Measurements from ENCODE around the gene RASAL2. TPM values are rescaled to one million over a fixed set of nuclear protein-coding genes. Genes with fewer than 3 reads are reported as not detected.

The RASAL2 gene
- total and polyA plus RNA-seq, 2 of the 4 experiments (the other 2 are of a cell fraction): 13.1 to 20.6 TPM

- Histone ChIP-seq H3K27me3 (ENCODE audit: control insufficient read depth, insufficient read depth, low read length) (no peaks in the 10 kb centered on the region), H2BK5ac (ENCODE audit: low read depth, low read length, poor library complexity, severe bottlenecking) (no peak overlapping the region), H4K20me1 (ENCODE audit: insufficient read depth, low read length) (no peaks in the 10 kb centered on the region), H2AFZ (replicated peaks; ENCODE audit: low read length, poor library complexity) (no peak overlapping the region), H3K9me3 (ENCODE audit: control insufficient read depth, insufficient read depth, low read length) (no peaks in the 10 kb centered on the region), H2AK5ac (ENCODE audit: low read depth, low read length) (no peak overlapping the region), H3K79me1 (ENCODE audit: low read depth in 1 of 2, low read length in 2 of 2) (no peaks in the 10 kb centered on the region), H3K36me3 (ENCODE audit: control insufficient read depth, insufficient read depth, low read length) (no peaks in the 10 kb centered on the region), H3K4me1 (ENCODE audit: control insufficient read depth, insufficient read depth, low read length) (peaks cover 2% of the 10 kb centered on the region; the same call in 1 of the 2 replicates), H2BK15ac (ENCODE audit: low read depth, low read length) (no peak overlapping the region), H3K9ac (ENCODE audit: low read depth, low read length) (no peak overlapping the region), H3K4me3 (ENCODE audit: insufficient read depth, low read depth, low read length) (no peak overlapping the region), H3K27ac (ENCODE audit: insufficient read depth, low read length) (no peak overlapping the region), H3K56ac (ENCODE audit: extremely low read depth, insufficient read depth, low read length) (no peak overlapping the region), H2BK20ac (ENCODE audit: low read depth, low read length) (no peak overlapping the region), H4K8ac (ENCODE audit: low read depth in 2 of 2, low read length in 2 of 2) (no peak overlapping the region), H2AK9ac (replicated peaks; ENCODE audit: low read depth, low read length, poor library complexity) (no peak overlapping the region), H4K91ac (ENCODE audit: insufficient read depth, low read depth, low read length) (no peak overlapping the region), H3K4me2 (ENCODE audit: low read depth, low read length) (no peak overlapping the region), H3K4ac (ENCODE audit: low read depth, low read length) (no peak overlapping the region), H3K18ac (ENCODE audit: low read depth, low read length) (no peak overlapping the region), H3K9me1 (ENCODE audit: insufficient read depth, low read length) (peaks cover 2% of the 10 kb centered on the region; the same call in 1 of the 2 replicates), H3K14ac (replicated peaks; ENCODE audit: low read depth, low read length) (no peak overlapping the region), H3K23ac (ENCODE audit: low read depth, low read length) (no peak overlapping the region), H2BK120ac (ENCODE audit: low read depth, low read length) (no peak overlapping the region), H4K5ac (ENCODE audit: low read depth, low read length) (no peak overlapping the region)
- BruUV-seq (replicated peaks): no TSS peak
- intact Hi-C loops (cut with micrococcal nuclease) (no loop called here), in situ Hi-C loops (cut with MboI; ENCODE audit: low sequenced_read_pairs) (no loop called here), dilution Hi-C loops (cut with HindIII; ENCODE audit: low sequenced_read_pairs, unreplicated experiment) (loop anchor here (25.0 kb wide), 1 partner anchor 238 kb away; no protein-coding TSS in a partner anchor)
- TF ChIP-seq BHLHE40 (IDR thresholded peaks at IDR 0.05; ENCODE audit: low read depth, low read length) (no peak), SMC3 (IDR thresholded peaks at IDR 0.05; ENCODE audit: low read depth, low read length) (no peak)
- CTCF ChIA-PET: interaction anchor here (0.5 to 1.1 kb wide), 2 partner anchors 17 to 115 kb away, joined by 3 to 4 read pairs; no protein-coding TSS in a partner anchor
- ATAC-seq (ENCODE audit: low read depth) (no peak), DNase-seq (no peak)
- POLR2A ChIA-PET (ENCODE audit: unreplicated experiment): no interaction called here
Measured at GRCh38 chr1:178048883-178049282, 45.0 kb upstream of the RASAL2 start.
